ENCODE measurements around the gene DMRTB1. TPM values are rescaled to one million over a fixed set of nuclear protein-coding genes. Genes with fewer than 3 reads are reported as not detected.

The DMRTB1 gene
- total and polyA plus RNA-seq, 10 donors = not detected

DNA sequence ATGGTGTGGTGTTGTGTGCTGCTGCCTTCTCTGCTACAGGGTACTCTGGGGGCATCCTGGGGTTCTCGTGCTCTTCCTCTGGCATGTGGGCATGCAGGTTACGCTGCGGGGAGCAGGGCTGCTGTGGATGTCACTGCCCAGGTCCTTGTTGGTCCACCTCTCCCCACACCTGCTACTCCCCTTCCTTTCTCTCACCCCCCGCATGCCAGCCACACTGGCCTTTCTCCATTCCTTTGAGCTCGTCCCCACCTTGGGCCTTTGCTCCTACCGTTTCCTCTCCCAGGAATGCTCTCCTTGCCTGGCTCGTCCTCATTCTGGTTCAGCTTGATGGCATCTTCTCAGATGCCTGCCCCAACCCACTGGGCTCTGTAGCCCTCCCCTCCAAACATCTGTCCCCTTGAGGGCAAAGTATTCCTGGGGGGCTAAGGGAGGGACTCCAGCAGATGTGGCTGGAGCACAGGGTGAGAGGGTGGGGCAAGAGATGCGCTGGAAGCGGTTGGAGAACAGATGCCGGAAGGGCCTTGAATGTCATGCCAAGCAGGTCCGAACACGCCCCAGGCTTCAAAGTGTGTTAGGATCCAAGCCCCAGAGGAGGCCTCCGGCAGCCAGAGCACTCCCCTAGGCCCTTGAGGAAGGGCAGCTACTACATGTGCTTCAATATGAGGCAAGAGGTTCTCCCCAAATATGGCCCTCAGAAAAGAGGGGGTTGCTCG is 23.4 kb downstream of the DMRTB1 start:
- Histone ChIP-seq H3K4me3 (no peak overlapping the region), H3K36me3 (no peaks in the 10 kb centered on the region), H3K27me3 (replicated peaks in 1 of 7) (peaks cover 0 to 33% (median 17%) of the 10 kb centered on the region in 7 donors), H3K27ac (no peak overlapping the region), H3K9me3 (no peaks in the 10 kb centered on the region), H3K4me1 (peaks cover 0 to 7% (median 3%) of the 10 kb centered on the region in 6 donors)
- WGBS, 5 donors = 85 to 92% (median 87%) methylated on average over 14 of the region's 14 CpGs
- intact Hi-C loops (cut with DNase I; ENCODE audit: low total_unique reads) = loop anchor here (5.0 kb wide), 1 partner anchor 200 kb away; no protein-coding TSS in a partner anchor
- TF ChIP-seq POLR2AphosphoS5 (IDR thresholded peaks at IDR 0.05) (no peak), POLR2A (IDR thresholded peaks at IDR 0.05) (no peak)
- TF ChIP-seq, protein P1, sequence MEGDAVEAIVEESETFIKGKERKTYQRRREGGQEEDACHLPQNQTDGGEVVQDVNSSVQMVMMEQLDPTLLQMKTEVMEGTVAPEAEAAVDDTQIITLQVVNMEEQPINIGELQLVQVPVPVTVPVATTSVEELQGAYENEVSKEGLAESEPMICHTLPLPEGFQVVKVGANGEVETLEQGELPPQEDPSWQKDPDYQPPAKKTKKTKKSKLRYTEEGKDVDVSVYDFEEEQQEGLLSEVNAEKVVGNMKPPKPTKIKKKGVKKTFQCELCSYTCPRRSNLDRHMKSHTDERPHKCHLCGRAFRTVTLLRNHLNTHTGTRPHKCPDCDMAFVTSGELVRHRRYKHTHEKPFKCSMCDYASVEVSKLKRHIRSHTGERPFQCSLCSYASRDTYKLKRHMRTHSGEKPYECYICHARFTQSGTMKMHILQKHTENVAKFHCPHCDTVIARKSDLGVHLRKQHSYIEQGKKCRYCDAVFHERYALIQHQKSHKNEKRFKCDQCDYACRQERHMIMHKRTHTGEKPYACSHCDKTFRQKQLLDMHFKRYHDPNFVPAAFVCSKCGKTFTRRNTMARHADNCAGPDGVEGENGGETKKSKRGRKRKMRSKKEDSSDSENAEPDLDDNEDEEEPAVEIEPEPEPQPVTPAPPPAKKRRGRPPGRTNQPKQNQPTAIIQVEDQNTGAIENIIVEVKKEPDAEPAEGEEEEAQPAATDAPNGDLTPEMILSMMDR (IDR thresholded peaks at IDR 0.05 in 8 of 11, conservative IDR thresholded peaks at IDR 0.05 in 3 of 11) = no peak
- DNase-seq = no peak

DNA sequence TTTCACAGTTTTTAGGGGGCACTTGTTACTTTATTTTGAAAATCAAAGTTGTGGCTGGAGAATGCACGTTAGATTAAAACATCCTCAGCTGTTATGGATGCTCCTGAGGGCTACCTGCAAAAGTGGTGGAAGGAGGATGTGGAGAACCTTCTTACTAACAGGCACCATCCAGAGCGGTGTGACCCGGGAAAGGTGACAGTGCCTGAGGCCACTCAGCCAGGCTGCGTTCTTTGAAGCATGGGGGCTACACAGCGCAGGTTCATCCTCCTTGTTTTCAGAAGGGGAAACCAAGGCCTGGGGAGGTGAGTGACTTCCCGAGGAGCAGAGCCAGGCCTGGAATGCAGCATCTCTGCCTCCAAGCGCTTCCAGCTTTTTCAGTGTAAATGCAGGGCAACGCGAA is 24.0 kb downstream of the DMRTB1 start:
- TF ChIP-seq POLR2AphosphoS5 (IDR thresholded peaks at IDR 0.05) (no peak), POLR2A (IDR thresholded peaks at IDR 0.05) (no peak)
- H3K27me3 ChIP-seq (replicated peaks in 1 of 7) = peaks cover 0 to 38% (median 17%) of the 10 kb centered on the region in 7 donors
- WGBS, 5 donors = 91 to 96% (median 95%) methylated on average over 9 of the region's 9 CpGs
- intact Hi-C loops (cut with DNase I; ENCODE audit: low total_unique reads) = loop anchor here (5.0 kb wide), 1 partner anchor 199 kb away; no protein-coding TSS in a partner anchor
- no peaks in the 10 kb centered on the region for H3K36me3 ChIP-seq
- no peaks in the 10 kb centered on the region for H3K9me3 ChIP-seq
- H3K4me1 ChIP-seq = peaks cover 0 to 7% (median 3%) of the 10 kb centered on the region in 6 donors
- no peak overlapping the region for H3K4me3 ChIP-seq
- no peak overlapping the region for H3K27ac ChIP-seq
- no peak for DNase-seq

DNA sequence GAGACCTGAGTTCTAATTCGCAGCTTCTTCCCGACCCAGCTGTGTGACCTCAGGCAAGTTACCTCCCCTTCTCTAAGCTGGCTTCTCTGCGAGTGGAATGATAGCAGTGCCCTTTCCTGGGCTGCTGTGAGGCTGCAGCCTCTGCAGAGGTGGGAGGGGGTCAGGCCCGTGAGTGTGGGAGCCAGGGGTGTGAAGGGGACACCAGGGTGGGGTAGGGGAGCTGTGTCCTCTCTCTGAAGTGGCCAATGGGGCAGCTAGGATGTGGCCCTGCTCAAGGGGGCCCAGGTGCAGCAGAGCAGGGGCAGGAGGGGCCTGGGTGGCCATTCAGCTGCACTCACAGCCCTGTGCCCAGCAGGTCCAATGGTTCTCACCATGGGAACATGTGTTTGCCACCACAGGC is 24.5 kb downstream of the DMRTB1 start:
- no peaks in the 10 kb centered on the region for H3K9me3 ChIP-seq
- H3K27ac ChIP-seq = no peak overlapping the region
- H3K36me3 ChIP-seq = no peaks in the 10 kb centered on the region
- TF ChIP-seq POLR2A (IDR thresholded peaks at IDR 0.05) (no peak), POLR2AphosphoS5 (IDR thresholded peaks at IDR 0.05) (no peak)
- DNase-seq = peak; percentile 70
- peaks cover 0 to 42% (median 17%) of the 10 kb centered on the region in 7 donors for H3K27me3 ChIP-seq (replicated peaks in 1 of 7)
- H3K4me1 ChIP-seq = peaks cover 0 to 7% (median 3%) of the 10 kb centered on the region in 6 donors
- 74 to 91% (median 84%) methylated on average over 3 to 4 of the region's 4 CpGs for WGBS, 5 donors
- intact Hi-C loops (cut with DNase I; ENCODE audit: low total_unique reads) = loop anchor here (5.0 kb wide), 1 partner anchor 199 kb away; no protein-coding TSS in a partner anchor
- no peak overlapping the region for H3K4me3 ChIP-seq

DNA sequence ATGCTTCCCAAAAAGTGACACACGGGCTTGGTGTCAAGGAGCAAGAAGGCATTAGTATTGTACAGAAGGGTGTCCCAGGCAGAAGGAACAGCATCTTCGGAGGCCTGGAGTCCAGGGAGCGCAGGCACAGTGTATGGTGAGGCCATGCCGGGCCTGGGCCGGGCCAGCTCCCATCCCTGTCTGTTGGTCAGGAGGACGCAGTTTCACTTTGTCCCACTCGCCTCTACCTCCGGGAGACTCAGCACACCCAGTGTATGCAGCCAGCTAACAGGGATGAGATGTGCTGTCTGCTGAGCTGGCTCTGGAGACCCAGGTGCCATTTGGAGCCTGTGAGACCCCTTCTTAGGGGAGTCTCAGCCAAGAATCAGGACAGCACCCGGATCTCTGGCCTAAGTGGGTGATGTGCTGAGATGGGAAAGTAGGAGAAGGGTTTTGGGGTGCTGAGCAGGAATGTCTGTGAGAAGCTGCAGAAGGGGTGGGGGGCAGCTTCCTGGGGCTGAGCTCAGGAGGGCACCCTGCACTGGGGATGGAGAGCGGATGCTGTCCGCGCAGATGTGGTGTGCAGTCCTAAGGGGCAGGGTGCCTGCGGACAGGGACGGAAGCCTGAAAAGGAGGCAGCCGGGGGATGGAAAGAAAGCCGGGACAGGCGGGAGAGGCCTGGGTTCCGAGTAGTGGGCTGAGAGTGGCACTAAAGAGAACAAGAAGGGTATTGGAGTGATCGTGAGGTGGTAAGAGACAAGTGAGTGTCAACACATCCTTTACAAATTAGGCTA is 25.7 kb downstream of the DMRTB1 start:
- H3K4me1 ChIP-seq = peaks cover 0 to 7% (median 3%) of the 10 kb centered on the region in 6 donors
- H3K27me3 ChIP-seq (replicated peaks in 1 of 7) = peaks cover 0 to 42% (median 17%) of the 10 kb centered on the region in 7 donors
- 82 to 92% (median 85%) methylated on average over 18 to 19 of the region's 19 CpGs for WGBS, 5 donors
- H3K9me3 ChIP-seq = no peaks in the 10 kb centered on the region
- DNase-seq = peak; percentile 52
- H3K27ac ChIP-seq = no peak overlapping the region
- H3K4me3 ChIP-seq = no peak overlapping the region
- intact Hi-C loops (cut with DNase I; ENCODE audit: low total_unique reads) = loop anchor here (5.0 kb wide), 2 partner anchors 197 to 267 kb away; no protein-coding TSS in a partner anchor
- H3K36me3 ChIP-seq = no peaks in the 10 kb centered on the region
- TF ChIP-seq, protein P1 (IDR thresholded peaks at IDR 0.05 in 8 of 11, conservative IDR thresholded peaks at IDR 0.05 in 3 of 11) = no peak
- TF ChIP-seq POLR2A (IDR thresholded peaks at IDR 0.05) (no peak), POLR2AphosphoS5 (IDR thresholded peaks at IDR 0.05) (no peak)
